ENCODE data around the gene POU6F2. TPM values are rescaled to one million over a fixed set of nuclear protein-coding genes. Genes with fewer than 3 reads are reported as not detected.

The POU6F2 gene
- total RNA-seq, 5 donors from 2014 or later (not counting 1 experiment from before 2014, with no cell fraction given), result not detected

DNA sequence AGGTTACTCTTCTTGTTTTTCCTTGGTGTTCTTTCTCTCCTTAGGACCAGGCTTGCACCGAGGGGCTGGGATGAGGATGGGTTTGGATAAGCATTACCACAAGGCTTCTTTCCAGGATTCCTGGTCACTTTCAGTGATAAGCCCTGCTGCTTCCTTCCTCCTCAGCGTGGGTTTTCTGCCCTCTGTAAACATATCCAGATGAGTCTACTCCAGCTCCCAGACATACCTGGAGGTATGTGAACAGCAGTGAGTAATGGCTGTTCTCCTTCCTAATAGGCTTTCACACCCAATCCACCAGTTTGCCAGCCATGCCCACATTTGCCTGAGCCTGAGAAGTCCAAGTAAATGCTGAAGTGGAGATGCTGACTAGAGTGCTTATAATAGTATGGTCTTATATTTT lies 358.7 kb downstream of the POU6F2 start:
- H3K9me3 ChIP-seq, result no peaks in the 10 kb centered on the region
- ATAC-seq (replicated peaks in 1 of 4) (no peak), DNase-seq (no peak)
- no peaks in the 10 kb centered on the region for H3K27me3 ChIP-seq (replicated peaks in 1 of 2; ENCODE audit: control insufficient read depth in 2 of 2, extremely low read depth in 1 of 2, insufficient read depth in 2 of 2, low read length in 1 of 2)
- H3K36me3 ChIP-seq (ENCODE audit: control insufficient read depth in 2 of 2, extremely low read depth in 1 of 2, insufficient read depth in 1 of 2, low read length in 1 of 2), result no peaks in the 10 kb centered on the region
- H3K4me3 Mint-ChIP-seq, result no peak overlapping the region
- ChIA-PET POLR2A (no interaction called here), CTCF (no interaction called here)
- H3K4me1 Mint-ChIP-seq, result no peaks in the 10 kb centered on the region
- H3K27ac Mint-ChIP-seq, result no peak overlapping the region
- no peaks in the 10 kb centered on the region for H3K36me3 Mint-ChIP-seq
- H3K27me3 Mint-ChIP-seq, result peaks cover 8 to 11% of the 10 kb centered on the region in 2 donors
- WGBS (ENCODE audit: insufficient coverage), result no CpG with 5 or more reads among the region's 2 CpGs
- no peak overlapping the region for H3K4me3 ChIP-seq (ENCODE audit: control insufficient read depth in 1 of 2, extremely low read depth in 1 of 2, low read length in 1 of 2)
- H3K4me1 ChIP-seq (ENCODE audit: control insufficient read depth in 1 of 2, extremely low read depth in 1 of 2, insufficient read depth in 2 of 2, low read length in 2 of 2), result no peaks in the 10 kb centered on the region
- no peaks in the 10 kb centered on the region for H3K9me3 Mint-ChIP-seq
- H3K27ac ChIP-seq (ENCODE audit: low read length), result no peak overlapping the region

DNA sequence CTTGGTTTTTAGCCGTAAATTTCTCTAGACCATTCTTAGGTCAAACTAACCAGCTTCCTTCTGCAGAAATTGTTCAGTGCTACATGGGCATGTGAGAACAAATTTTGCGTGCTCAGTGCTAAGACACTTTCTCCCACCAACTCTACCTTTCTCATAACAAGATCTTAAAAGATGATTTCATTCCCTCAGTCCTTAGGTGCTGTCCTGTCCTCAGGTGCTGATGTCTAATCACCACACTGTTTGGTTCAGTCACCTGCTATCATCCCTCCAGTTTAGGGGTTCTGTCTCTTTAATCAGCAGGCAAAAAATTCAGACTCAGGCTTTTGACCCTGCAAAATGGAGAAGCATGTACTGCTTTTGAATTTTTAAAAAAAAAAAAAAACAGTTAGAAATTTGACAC lies 361.0 kb downstream of the POU6F2 start:
- no peaks in the 10 kb centered on the region for H3K36me3 ChIP-seq (ENCODE audit: control insufficient read depth in 2 of 2, extremely low read depth in 1 of 2, insufficient read depth in 1 of 2, low read length in 1 of 2)
- ChIA-PET POLR2A (no interaction called here), CTCF (no interaction called here)
- ATAC-seq (replicated peaks in 1 of 4) (no peak), DNase-seq (no peak)
- H3K36me3 Mint-ChIP-seq, result no peaks in the 10 kb centered on the region
- no peaks in the 10 kb centered on the region for H3K4me1 Mint-ChIP-seq
- 93% methylated on average over 2 of the region's 2 CpGs for WGBS (ENCODE audit: insufficient coverage)
- H3K27ac ChIP-seq (ENCODE audit: low read length), result no peak overlapping the region
- no peak overlapping the region for H3K27ac Mint-ChIP-seq
- peaks cover 8 to 11% of the 10 kb centered on the region in 2 donors for H3K27me3 Mint-ChIP-seq
- no peaks in the 10 kb centered on the region for H3K27me3 ChIP-seq (replicated peaks in 1 of 2; ENCODE audit: control insufficient read depth in 2 of 2, extremely low read depth in 1 of 2, insufficient read depth in 2 of 2, low read length in 1 of 2)
- H3K9me3 Mint-ChIP-seq, result no peaks in the 10 kb centered on the region
- no peaks in the 10 kb centered on the region for H3K9me3 ChIP-seq
- H3K4me3 Mint-ChIP-seq, result no peak overlapping the region
- no peaks in the 10 kb centered on the region for H3K4me1 ChIP-seq (ENCODE audit: control insufficient read depth in 1 of 2, extremely low read depth in 1 of 2, insufficient read depth in 2 of 2, low read length in 2 of 2)
- H3K4me3 ChIP-seq (ENCODE audit: control insufficient read depth in 1 of 2, extremely low read depth in 1 of 2, low read length in 1 of 2), result no peak overlapping the region

DNA sequence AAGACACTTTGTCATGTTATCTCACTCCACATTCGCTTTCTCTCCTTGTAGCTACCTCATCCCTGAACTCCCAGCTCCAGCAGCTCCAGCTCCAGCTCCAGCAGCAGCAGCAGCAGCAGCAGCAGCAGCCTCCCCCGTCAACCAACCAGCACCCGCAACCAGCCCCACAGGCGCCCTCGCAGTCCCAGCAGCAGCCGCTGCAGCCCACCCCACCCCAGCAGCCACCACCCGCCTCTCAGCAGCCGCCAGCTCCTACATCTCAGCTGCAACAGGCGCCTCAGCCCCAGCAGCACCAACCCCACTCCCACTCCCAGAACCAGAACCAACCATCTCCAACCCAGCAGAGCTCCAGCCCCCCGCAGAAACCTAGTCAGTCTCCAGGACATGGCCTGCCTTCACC lies 361.9 kb downstream of the POU6F2 start:
- Mint-ChIP-seq H3K27me3 (peaks cover 6 to 8% of the 10 kb centered on the region in 2 donors), H3K36me3 (no peaks in the 10 kb centered on the region), H3K27ac (no peak overlapping the region), H3K9me3 (no peaks in the 10 kb centered on the region), H3K4me3 (no peak overlapping the region), H3K4me1 (no peaks in the 10 kb centered on the region)
- Histone ChIP-seq H3K9me3 (no peaks in the 10 kb centered on the region), H3K36me3 (ENCODE audit: control insufficient read depth in 2 of 2, extremely low read depth in 1 of 2, insufficient read depth in 1 of 2, low read length in 1 of 2) (no peaks in the 10 kb centered on the region), H3K27me3 (replicated peaks in 1 of 2; ENCODE audit: control insufficient read depth in 2 of 2, extremely low read depth in 1 of 2, insufficient read depth in 2 of 2, low read length in 1 of 2) (no peaks in the 10 kb centered on the region), H3K4me1 (ENCODE audit: control insufficient read depth in 1 of 2, extremely low read depth in 1 of 2, insufficient read depth in 2 of 2, low read length in 2 of 2) (no peaks in the 10 kb centered on the region), H3K27ac (ENCODE audit: low read length) (no peak overlapping the region), H3K4me3 (ENCODE audit: control insufficient read depth in 1 of 2, extremely low read depth in 1 of 2, low read length in 1 of 2) (no peak overlapping the region)
- CTCF ChIA-PET, result no interaction called here
- POLR2A ChIA-PET, result no interaction called here
- WGBS (ENCODE audit: insufficient coverage), result 88% methylated on average over 9 of the region's 10 CpGs
- DNase-seq, result no peak
- ATAC-seq (replicated peaks in 1 of 4), result no peak

DNA sequence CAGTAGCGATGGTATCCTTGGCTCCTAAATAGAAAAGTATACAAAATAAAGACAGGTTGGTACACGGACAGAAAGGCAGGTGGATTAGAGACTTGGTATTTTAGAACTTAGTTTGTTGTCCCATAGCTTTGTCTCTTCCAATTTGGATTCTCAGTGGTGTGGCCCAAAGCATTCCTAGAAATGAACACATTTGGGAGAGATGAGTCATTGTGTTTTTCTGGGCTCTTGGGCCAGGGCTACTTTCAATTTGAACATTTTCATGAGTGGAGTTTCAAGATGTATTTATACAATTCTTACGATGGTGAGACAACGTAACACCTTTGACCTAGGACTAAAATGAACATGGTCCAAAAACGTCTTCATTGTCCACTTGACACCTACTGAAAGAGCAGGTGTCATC lies 363.4 kb downstream of the POU6F2 start:
- H3K27ac Mint-ChIP-seq, result no peak overlapping the region

DNA sequence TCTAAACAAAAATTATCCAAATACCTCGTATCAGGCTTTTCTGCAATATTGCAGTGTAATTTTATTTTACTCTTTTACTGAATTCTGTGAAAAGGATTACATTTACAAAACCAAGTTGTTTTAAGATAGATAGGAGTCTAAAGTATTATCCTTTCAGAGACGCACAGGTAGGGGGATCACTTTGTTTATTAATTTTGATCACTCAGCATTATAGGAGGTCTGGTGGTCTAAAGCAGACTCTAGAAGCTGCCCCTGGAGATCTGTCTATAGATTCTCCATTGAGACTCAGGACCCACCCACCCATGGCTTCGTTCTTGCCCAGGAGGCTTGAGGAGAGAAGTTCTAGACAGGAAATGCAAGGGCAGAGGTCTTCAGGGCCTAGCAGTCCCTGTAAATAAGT lies 365.1 kb downstream of the POU6F2 start:
- CTCF ChIA-PET, result no interaction called here
- WGBS (ENCODE audit: insufficient coverage), result no CpG with 5 or more reads among the region's 3 CpGs
- H3K36me3 Mint-ChIP-seq, result no peaks in the 10 kb centered on the region
- no peaks in the 10 kb centered on the region for H3K4me1 Mint-ChIP-seq
- Histone ChIP-seq H3K9me3 (no peaks in the 10 kb centered on the region), H3K27me3 (replicated peaks in 1 of 2; ENCODE audit: control insufficient read depth in 2 of 2, extremely low read depth in 1 of 2, insufficient read depth in 2 of 2, low read length in 1 of 2) (no peaks in the 10 kb centered on the region), H3K36me3 (ENCODE audit: control insufficient read depth in 2 of 2, extremely low read depth in 1 of 2, insufficient read depth in 1 of 2, low read length in 1 of 2) (no peaks in the 10 kb centered on the region), H3K4me1 (ENCODE audit: control insufficient read depth in 1 of 2, extremely low read depth in 1 of 2, insufficient read depth in 2 of 2, low read length in 2 of 2) (no peaks in the 10 kb centered on the region), H3K4me3 (ENCODE audit: control insufficient read depth in 1 of 2, extremely low read depth in 1 of 2, low read length in 1 of 2) (no peak overlapping the region), H3K27ac (ENCODE audit: low read length) (no peak overlapping the region)
- ATAC-seq (replicated peaks in 1 of 4) (no peak), DNase-seq (no peak)
- POLR2A ChIA-PET, result no interaction called here
- H3K4me3 Mint-ChIP-seq, result no peak overlapping the region
- peaks cover 5 to 7% of the 10 kb centered on the region in 2 donors for H3K27me3 Mint-ChIP-seq
- H3K27ac Mint-ChIP-seq, result no peak overlapping the region
- no peaks in the 10 kb centered on the region for H3K9me3 Mint-ChIP-seq

More for the DNA sequence above, 363.4 kb downstream of the POU6F2 start:
- Mint-ChIP-seq H3K36me3 (no peaks in the 10 kb centered on the region), H3K4me3 (no peak overlapping the region), H3K4me1 (no peaks in the 10 kb centered on the region), H3K27me3 (peaks cover 5 to 7% of the 10 kb centered on the region in 2 donors), H3K9me3 (no peaks in the 10 kb centered on the region)
- no peaks in the 10 kb centered on the region for H3K9me3 ChIP-seq
- H3K4me1 ChIP-seq (ENCODE audit: control insufficient read depth in 1 of 2, extremely low read depth in 1 of 2, insufficient read depth in 2 of 2, low read length in 2 of 2), result no peaks in the 10 kb centered on the region
- CTCF ChIA-PET, result no interaction called here
- POLR2A ChIA-PET, result no interaction called here
- no peaks in the 10 kb centered on the region for H3K27me3 ChIP-seq (replicated peaks in 1 of 2; ENCODE audit: control insufficient read depth in 2 of 2, extremely low read depth in 1 of 2, insufficient read depth in 2 of 2, low read length in 1 of 2)
- WGBS (ENCODE audit: insufficient coverage), result 43% methylated on average over 1 of the region's 5 CpGs
- H3K27ac ChIP-seq (ENCODE audit: low read length), result no peak overlapping the region
- no peaks in the 10 kb centered on the region for H3K36me3 ChIP-seq (ENCODE audit: control insufficient read depth in 2 of 2, extremely low read depth in 1 of 2, insufficient read depth in 1 of 2, low read length in 1 of 2)
- DNase-seq (no peak), ATAC-seq (replicated peaks in 1 of 4) (no peak)
- no peak overlapping the region for H3K4me3 ChIP-seq (ENCODE audit: control insufficient read depth in 1 of 2, extremely low read depth in 1 of 2, low read length in 1 of 2)

DNA sequence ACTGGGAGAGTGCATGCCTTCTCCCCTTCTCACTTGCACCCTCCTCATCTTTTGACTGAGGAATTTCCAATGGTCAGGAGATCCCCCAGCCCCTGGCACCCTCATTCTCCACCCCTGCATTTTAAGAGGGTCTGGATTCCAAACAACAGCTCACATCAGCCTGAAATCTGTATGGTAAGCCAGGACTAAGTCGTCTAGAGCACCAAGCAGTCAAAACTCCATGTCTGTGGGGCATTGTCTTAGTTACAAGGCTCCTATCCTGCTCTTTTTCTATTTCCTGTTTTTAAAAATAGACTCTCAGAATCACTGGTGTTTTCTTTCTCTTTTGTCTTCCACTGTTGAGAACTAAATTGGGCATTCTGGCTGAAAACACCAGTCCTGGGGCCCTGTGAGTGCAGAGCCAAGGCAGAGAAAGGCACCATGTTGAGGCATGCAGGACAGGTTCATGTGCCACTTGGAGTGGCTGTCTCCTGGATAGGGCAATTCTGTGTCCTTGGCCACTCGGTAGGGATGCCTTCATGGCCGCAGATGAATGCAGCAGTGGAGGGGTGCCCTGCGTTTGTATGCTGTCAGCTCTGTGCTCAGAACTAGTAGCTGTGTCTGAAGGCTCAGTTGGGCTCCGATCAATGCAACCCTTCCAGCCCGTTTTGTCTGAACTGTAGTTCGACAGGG lies 371.9 kb downstream of the POU6F2 start:
- ChIA-PET POLR2A (no interaction called here), CTCF (no interaction called here)
- Mint-ChIP-seq H3K27ac (no peak overlapping the region), H3K9me3 (no peaks in the 10 kb centered on the region), H3K4me3 (no peak overlapping the region), H3K36me3 (no peaks in the 10 kb centered on the region), H3K27me3 (peaks cover 3 to 4% of the 10 kb centered on the region in 2 donors), H3K4me1 (no peaks in the 10 kb centered on the region)
- DNase-seq (no peak), ATAC-seq (replicated peaks in 1 of 4) (no peak)
- no peaks in the 10 kb centered on the region for H3K9me3 ChIP-seq
- H3K27me3 ChIP-seq (replicated peaks in 1 of 2; ENCODE audit: control insufficient read depth in 2 of 2, extremely low read depth in 1 of 2, insufficient read depth in 2 of 2, low read length in 1 of 2), result peaks cover 0 to 2% of the 10 kb centered on the region in 2 experiments
- H3K27ac ChIP-seq (ENCODE audit: low read length), result no peak overlapping the region
- H3K4me3 ChIP-seq (ENCODE audit: control insufficient read depth in 1 of 2, extremely low read depth in 1 of 2, low read length in 1 of 2), result no peak overlapping the region
- no peaks in the 10 kb centered on the region for H3K36me3 ChIP-seq (ENCODE audit: control insufficient read depth in 2 of 2, extremely low read depth in 1 of 2, insufficient read depth in 1 of 2, low read length in 1 of 2)
- no peaks in the 10 kb centered on the region for H3K4me1 ChIP-seq (ENCODE audit: control insufficient read depth in 1 of 2, extremely low read depth in 1 of 2, insufficient read depth in 2 of 2, low read length in 2 of 2)
- 50% methylated on average over 2 of the region's 7 CpGs for WGBS (ENCODE audit: insufficient coverage)

Measured in T-cell (primary cell).